HCT116 (cell line): ENCODE data around the gene CTIF. TPM values are rescaled to one million over a fixed set of nuclear protein-coding genes. Genes with fewer than 3 reads are reported as not detected.

Source experiments
- ATAC-seq: fragments of 200-7000 bp; cut with Tn5 transposase; 2 replicates; pipeline ENCODE4 v1.9.1; 2020; ENCODE audit warnings: mild to moderate bottlenecking, moderate library complexity
- BruUV-seq: library from RNA; stranded (reverse); fragments of 400-500 nt; replicated peaks from 2 replicates; lab custom pipeline; 2021; lab: Mats Ljungman, UMichigan
- CTCF ChIA-PET: fragments of 300-600 bp; sonication (Branson Sonifier 250); formaldehyde crosslinking; loops from one replicate; lab custom pipeline; 2021; ENCODE audit warnings: antibody characterized with exemption; lab: Charles Lee
- POLR2A ChIA-PET: fragments of 300-600, 350-600 bp; sonication (Branson Sonifier 250); formaldehyde crosslinking; loops from one replicate; lab custom pipeline; 2021; ENCODE audit warnings: antibody characterized with exemption; lab: Charles Lee
- RAD21 ChIA-PET, 2 experiments: fragments of 300-600 bp; sonication (Branson Sonifier 250); formaldehyde crosslinking; loops; one replicate each; lab custom pipeline; 2023; ENCODE audit warnings: low total read pairs in 2 of 2; ENCODE audit not compliant: uncharacterized antibody in 2 of 2, unreplicated experiment in 2 of 2, low non-redundant PET in 1 of 2; lab: Charles Lee
- DNase-seq: peaks from one replicate; pipeline ENCODE4 v3.0.0-alpha.2; 2010; ENCODE audit warnings: low read depth, low spot score
- H2AFZ ChIP-seq: fragments of 200-600 bp; shearing (Covaris generic), sonication (generic); 2 replicates; pipeline ENCODE4 v1.6.1; 2017; ENCODE audit warnings: low read depth, mixed run types, mixed read lengths, antibody characterized with exemption, low read length; ENCODE audit not compliant: poor library complexity, severe bottlenecking
- H3K27ac ChIP-seq: 2 replicates; pipeline ENCODE4 v1.5.1; 2012; ENCODE audit warnings: low read depth, low read length
- H3K27me3 ChIP-seq: fragments of 200-600 bp; sonication (generic); 2 replicates; pipeline ENCODE4 v1.6.1; 2016; ENCODE audit warnings: mixed run types, low read length, mixed read lengths; ENCODE audit not compliant: insufficient read depth
- H3K36me3 ChIP-seq, 2 experiments: fragments of 200-500 bp in 1 of 2; fragments of 200-600 bp in 1 of 2; sonication (Bioruptor generic) in 1 of 2; sonication (generic) in 1 of 2; 2 replicates each; pipeline versions ENCODE4 v1.5.1 to v1.6.1; 2014 to 2016; ENCODE audit warnings: low read length in 2 of 2, inconsistent platforms in 1 of 2, mixed read lengths in 1 of 2, mixed run types in 1 of 2; ENCODE audit not compliant: insufficient read depth in 2 of 2, control insufficient read depth in 1 of 2
- H3K4me1 ChIP-seq, 2 experiments: fragments of 200-600 bp in 1 of 2; sonication (generic) in 1 of 2; 2 replicates each; pipeline versions ENCODE4 v1.5.1 to v1.6.1; 2012 to 2017; ENCODE audit warnings: low read length in 2 of 2, inconsistent platforms in 1 of 2, mild to moderate bottlenecking in 1 of 2, mixed read lengths in 1 of 2, mixed run types in 1 of 2, moderate library complexity in 1 of 2; ENCODE audit not compliant: insufficient read depth in 2 of 2, control insufficient read depth in 1 of 2
- H3K4me2 ChIP-seq: fragments of 200-600 bp; sonication (generic); 2 replicates; pipeline ENCODE4 v1.6.1; 2017; ENCODE audit warnings: mixed run types, low read length, mixed read lengths
- H3K4me3 ChIP-seq, 2 experiments: fragments of 200-600 bp in 1 of 2; sonication (generic) in 1 of 2; replicated peaks in 1 of 2; 2 replicates each; pipeline ENCODE4 v1.5.1; 2011 to 2016; ENCODE audit warnings: low read length in 2 of 2, control low read depth in 1 of 2, low read depth in 1 of 2, mild to moderate bottlenecking in 1 of 2, mixed read lengths in 1 of 2, mixed run types in 1 of 2
- H3K79me2 ChIP-seq: fragments of 200-600 bp; sonication (generic); 2 replicates; pipeline ENCODE4 v1.6.1; 2017; ENCODE audit warnings: mild to moderate bottlenecking, mixed run types, low read length, moderate library complexity, mixed read lengths; ENCODE audit not compliant: insufficient read depth
- H3K9ac ChIP-seq: fragments of 200-600 bp; sonication (generic); 2 replicates; pipeline ENCODE4 v1.6.1; 2016; ENCODE audit warnings: low read length, mixed read lengths
- H3K9me2 ChIP-seq: fragments of 200-600 bp; sonication (generic), shearing (Covaris generic); 2 replicates; pipeline ENCODE4 v1.6.1; 2017; ENCODE audit warnings: mixed run types, mild to moderate bottlenecking, moderate library complexity; ENCODE audit not compliant: insufficient read depth
- H3K9me3 ChIP-seq, 2 experiments: fragments of 200-500 bp in 1 of 2; fragments of 200-600 bp in 1 of 2; sonication (Bioruptor generic) in 1 of 2; sonication (generic) in 1 of 2; 2 replicates each; pipeline ENCODE4 v1.6.1; 2014 to 2017; ENCODE audit warnings: low read length in 2 of 2, mixed read lengths in 2 of 2, inconsistent platforms in 1 of 2, low read depth in 1 of 2, mild to moderate bottlenecking in 1 of 2, mixed run types in 1 of 2, moderate library complexity in 1 of 2; ENCODE audit not compliant: control insufficient read depth in 1 of 2, insufficient read depth in 1 of 2
- H4K20me1 ChIP-seq: fragments of 200-600 bp; sonication (generic), shearing (Covaris generic); 2 replicates; pipeline ENCODE4 v1.6.1; 2017; ENCODE audit warnings: mixed run types, mild to moderate bottlenecking, moderate library complexity; ENCODE audit not compliant: insufficient read depth
- CEBPB ChIP-seq: IDR thresholded peaks from 2 replicates; pipeline ENCODE4 v1.6.1; 2012; ENCODE audit warnings: low read depth
- FOSL1 ChIP-seq: IDR thresholded peaks from 2 replicates; pipeline ENCODE4 v1.6.1; 2012; ENCODE audit warnings: low read depth
- JUND ChIP-seq: IDR thresholded peaks from 2 replicates; pipeline ENCODE4 v1.6.1; 2012
- MAX ChIP-seq: IDR thresholded peaks from 2 replicates; pipeline ENCODE4 v1.6.1; 2012
- POLR2AphosphoS5 ChIP-seq: IDR thresholded peaks from 2 replicates; pipeline ENCODE4 v1.6.1; 2011; ENCODE audit warnings: mild to moderate bottlenecking, low read depth, low read length, moderate library complexity
- RAD21 ChIP-seq: IDR thresholded peaks from 2 replicates; pipeline ENCODE4 v1.6.1; 2012; ENCODE audit warnings: low read depth, mild to moderate bottlenecking
- SRF ChIP-seq: IDR thresholded peaks from 2 replicates; pipeline ENCODE4 v1.6.1; 2012; ENCODE audit warnings: low read depth
- YY1 ChIP-seq: IDR thresholded peaks from 2 replicates; pipeline ENCODE4 v1.6.1; 2011; ENCODE audit warnings: low read length, low read depth, moderate library complexity, mild to moderate bottlenecking; ENCODE audit not compliant: insufficient replicate concordance; ENCODE audit errors: extremely low read depth
- ZFX ChIP-seq: fragments of 450-650 bp; IDR thresholded peaks from 2 replicates; pipeline ENCODE4 v1.6.1; 2017
- ZNF274 ChIP-seq: fragments of 200-500 bp; sonication (Bioruptor generic); IDR thresholded peaks from 2 replicates; pipeline ENCODE4 v1.6.1; 2014; ENCODE audit warnings: mild to moderate bottlenecking, low read depth, low read length, inconsistent platforms
- intact Hi-C: fragments of 100-400 bp; cut with micrococcal nuclease; formaldehyde crosslinking; loops from 2 replicates; pipeline ENCODE4 v1.10.0; 2022
- total RNA-seq: library from RNA; stranded (reverse); gene quantifications from one replicate; pipeline ENCODE4 v1.2.1, GENCODE V29; 2021; ENCODE audit not compliant: unreplicated experiment
- TF ChIP-seq, protein P1 (sequence below): IDR thresholded peaks from 2 replicates; pipeline ENCODE4 v1.6.1; 2012
- TF ChIP-seq, protein P2 (sequence below), 3 experiments: fragments of 200-600 bp in 1 of 3; sonication (generic) in 1 of 3; IDR thresholded peaks in 2 of 3; conservative IDR thresholded peaks in 1 of 3; 2 replicates each; pipeline ENCODE4 v1.5.1; 2012 to 2017; ENCODE audit warnings: low read depth in 2 of 3, low read length in 2 of 3, antibody characterized with exemption in 1 of 3, borderline replicate concordance in 1 of 3, control low read depth in 1 of 3, mild to moderate bottlenecking in 1 of 3, mixed read lengths in 1 of 3, mixed run types in 1 of 3, moderate library complexity in 1 of 3; ENCODE audit not compliant: insufficient read depth in 1 of 3
- TF ChIP-seq, protein P3 (sequence below): IDR thresholded peaks from 2 replicates; pipeline ENCODE4 v1.6.1; 2012; ENCODE audit warnings: low read depth

The CTIF gene
- total RNA-seq, 1 experiment from 2014 or later = 19.7 TPM

GRCh38 chr18:48703418-48703817, 164.6 kb downstream of the CTIF start:
- RAD21 ChIA-PET = no interaction called here
- Histone ChIP-seq H3K9me3 (no peaks in the 10 kb centered on the region), H3K4me1 (no peaks in the 10 kb centered on the region), H3K4me2 (no peak overlapping the region), H3K4me3 (no peak overlapping the region), H4K20me1 (no peaks in the 10 kb centered on the region), H3K27me3 (no peaks in the 10 kb centered on the region), H3K9me2 (no peaks in the 10 kb centered on the region), H3K27ac (no peak overlapping the region), H3K9ac (no peak overlapping the region), H3K79me2 (no peaks in the 10 kb centered on the region), H3K36me3 (no peaks in the 10 kb centered on the region), H2AFZ (no peak overlapping the region)
- CTCF ChIA-PET = no interaction called here
- POLR2A ChIA-PET = no interaction called here
- ATAC-seq (no peak), DNase-seq (no peak)
- TF ChIP-seq POLR2AphosphoS5 (no peak), ZFX (no peak), JUND (no peak), ZNF274 (no peak), SRF (no peak), MAX (no peak), CEBPB (no peak)
- TF ChIP-seq, protein P1, sequence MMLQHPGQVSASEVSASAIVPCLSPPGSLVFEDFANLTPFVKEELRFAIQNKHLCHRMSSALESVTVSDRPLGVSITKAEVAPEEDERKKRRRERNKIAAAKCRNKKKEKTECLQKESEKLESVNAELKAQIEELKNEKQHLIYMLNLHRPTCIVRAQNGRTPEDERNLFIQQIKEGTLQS = no peak
- TF ChIP-seq, protein P2, sequence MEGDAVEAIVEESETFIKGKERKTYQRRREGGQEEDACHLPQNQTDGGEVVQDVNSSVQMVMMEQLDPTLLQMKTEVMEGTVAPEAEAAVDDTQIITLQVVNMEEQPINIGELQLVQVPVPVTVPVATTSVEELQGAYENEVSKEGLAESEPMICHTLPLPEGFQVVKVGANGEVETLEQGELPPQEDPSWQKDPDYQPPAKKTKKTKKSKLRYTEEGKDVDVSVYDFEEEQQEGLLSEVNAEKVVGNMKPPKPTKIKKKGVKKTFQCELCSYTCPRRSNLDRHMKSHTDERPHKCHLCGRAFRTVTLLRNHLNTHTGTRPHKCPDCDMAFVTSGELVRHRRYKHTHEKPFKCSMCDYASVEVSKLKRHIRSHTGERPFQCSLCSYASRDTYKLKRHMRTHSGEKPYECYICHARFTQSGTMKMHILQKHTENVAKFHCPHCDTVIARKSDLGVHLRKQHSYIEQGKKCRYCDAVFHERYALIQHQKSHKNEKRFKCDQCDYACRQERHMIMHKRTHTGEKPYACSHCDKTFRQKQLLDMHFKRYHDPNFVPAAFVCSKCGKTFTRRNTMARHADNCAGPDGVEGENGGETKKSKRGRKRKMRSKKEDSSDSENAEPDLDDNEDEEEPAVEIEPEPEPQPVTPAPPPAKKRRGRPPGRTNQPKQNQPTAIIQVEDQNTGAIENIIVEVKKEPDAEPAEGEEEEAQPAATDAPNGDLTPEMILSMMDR (IDR thresholded peaks at IDR 0.05 in 2 of 3, conservative IDR thresholded peaks at IDR 0.05 in 1 of 3; ENCODE audit: borderline replicate concordance in 1 of 3, insufficient read depth in 1 of 3, low read depth in 2 of 3, low read length in 2 of 3) = no peak
- intact Hi-C loops = no loop called here
- BruUV-seq = no TSS peak

DNA sequence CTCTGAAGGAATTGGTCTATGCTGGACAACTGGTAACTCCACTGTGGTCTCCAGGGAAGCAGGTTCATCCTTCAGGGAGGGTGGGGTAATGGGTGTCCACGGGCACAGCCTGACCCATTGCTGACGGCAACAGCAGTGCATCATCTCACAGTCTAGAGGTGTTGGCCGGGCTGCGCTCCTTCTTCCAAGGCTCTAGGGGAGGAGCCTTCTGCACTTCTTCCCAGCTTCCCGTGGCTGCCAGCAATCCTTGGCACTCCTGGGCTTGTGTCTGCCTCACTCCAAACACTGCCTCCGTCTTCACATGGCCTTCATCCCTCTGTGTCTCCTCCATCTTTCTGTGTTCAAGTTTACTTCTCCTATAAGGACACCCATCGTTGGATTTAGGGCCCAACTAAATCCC, 166.2 kb downstream of the CTIF start:
- DNase-seq = no peak
- no peaks in the 10 kb centered on the region for H3K79me2 ChIP-seq
- H3K9ac ChIP-seq = no peak overlapping the region
- no peaks in the 10 kb centered on the region for H3K9me2 ChIP-seq
- H3K4me2 ChIP-seq = no peak overlapping the region
- ChIA-PET CTCF (no interaction called here), POLR2A (no interaction called here), RAD21 (no interaction called here)
- ATAC-seq = no peak
- no peak overlapping the region for H3K27ac ChIP-seq
- intact Hi-C loops = no loop called here
- H4K20me1 ChIP-seq = no peaks in the 10 kb centered on the region
- no peak overlapping the region for H3K4me3 ChIP-seq
- no peaks in the 10 kb centered on the region for H3K36me3 ChIP-seq
- no peaks in the 10 kb centered on the region for H3K9me3 ChIP-seq
- no peaks in the 10 kb centered on the region for H3K4me1 ChIP-seq
- no TSS peak for BruUV-seq
- H2AFZ ChIP-seq = no peak overlapping the region
- H3K27me3 ChIP-seq = no peaks in the 10 kb centered on the region
- TF ChIP-seq, protein P3, sequence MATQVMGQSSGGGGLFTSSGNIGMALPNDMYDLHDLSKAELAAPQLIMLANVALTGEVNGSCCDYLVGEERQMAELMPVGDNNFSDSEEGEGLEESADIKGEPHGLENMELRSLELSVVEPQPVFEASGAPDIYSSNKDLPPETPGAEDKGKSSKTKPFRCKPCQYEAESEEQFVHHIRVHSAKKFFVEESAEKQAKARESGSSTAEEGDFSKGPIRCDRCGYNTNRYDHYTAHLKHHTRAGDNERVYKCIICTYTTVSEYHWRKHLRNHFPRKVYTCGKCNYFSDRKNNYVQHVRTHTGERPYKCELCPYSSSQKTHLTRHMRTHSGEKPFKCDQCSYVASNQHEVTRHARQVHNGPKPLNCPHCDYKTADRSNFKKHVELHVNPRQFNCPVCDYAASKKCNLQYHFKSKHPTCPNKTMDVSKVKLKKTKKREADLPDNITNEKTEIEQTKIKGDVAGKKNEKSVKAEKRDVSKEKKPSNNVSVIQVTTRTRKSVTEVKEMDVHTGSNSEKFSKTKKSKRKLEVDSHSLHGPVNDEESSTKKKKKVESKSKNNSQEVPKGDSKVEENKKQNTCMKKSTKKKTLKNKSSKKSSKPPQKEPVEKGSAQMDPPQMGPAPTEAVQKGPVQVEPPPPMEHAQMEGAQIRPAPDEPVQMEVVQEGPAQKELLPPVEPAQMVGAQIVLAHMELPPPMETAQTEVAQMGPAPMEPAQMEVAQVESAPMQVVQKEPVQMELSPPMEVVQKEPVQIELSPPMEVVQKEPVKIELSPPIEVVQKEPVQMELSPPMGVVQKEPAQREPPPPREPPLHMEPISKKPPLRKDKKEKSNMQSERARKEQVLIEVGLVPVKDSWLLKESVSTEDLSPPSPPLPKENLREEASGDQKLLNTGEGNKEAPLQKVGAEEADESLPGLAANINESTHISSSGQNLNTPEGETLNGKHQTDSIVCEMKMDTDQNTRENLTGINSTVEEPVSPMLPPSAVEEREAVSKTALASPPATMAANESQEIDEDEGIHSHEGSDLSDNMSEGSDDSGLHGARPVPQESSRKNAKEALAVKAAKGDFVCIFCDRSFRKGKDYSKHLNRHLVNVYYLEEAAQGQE = no peak
- TF ChIP-seq, protein P2 (IDR thresholded peaks at IDR 0.05 in 2 of 3, conservative IDR thresholded peaks at IDR 0.05 in 1 of 3; ENCODE audit: borderline replicate concordance in 1 of 3, insufficient read depth in 1 of 3, low read depth in 2 of 3, low read length in 2 of 3) = no peak
- no peak for TF ChIP-seq RAD21
- no peak for TF ChIP-seq JUND
- TF ChIP-seq FOSL1 = no peak
- no peak for TF ChIP-seq YY1
